Activated B cell treated with CpG ODN at 0.5 μM for 24 hours (primary cell): ENCODE measurements around the gene SNAI1. TPM values are rescaled to one million over a fixed set of nuclear protein-coding genes. Genes with fewer than 3 reads are reported as not detected.

ENCODE experiments used
- ATAC-seq: fragments of 200-7000 bp; cut with Tn5 transposase; one replicate; pipeline ENCODE4 v1.10.0; 2021; ENCODE audit warnings: low read depth, mild to moderate bottlenecking, moderate library complexity
- CTCF ChIA-PET: fragments of 350-600 bp; sonication (Branson Sonifier 250); formaldehyde crosslinking; loops from one replicate; lab custom pipeline; 2021; ENCODE audit warnings: antibody characterized with exemption; lab: Charles Lee
- POLR2A ChIA-PET: fragments of 350-600 bp; sonication (Branson Sonifier 250); formaldehyde crosslinking; loops from one replicate; lab custom pipeline; 2021; ENCODE audit warnings: antibody characterized with exemption; lab: Charles Lee
- DNase-seq: peaks from one replicate; pipeline ENCODE4 v3.0.0; 2022
- H3K27ac Mint-ChIP-seq: one replicate; pipeline ENCODE4 v1.8.0; 2020; ENCODE audit warnings: mixed read lengths
- H3K27me3 Mint-ChIP-seq: one replicate; pipeline ENCODE4 v1.8.0; 2021; ENCODE audit warnings: mixed read lengths
- H3K36me3 Mint-ChIP-seq: one replicate; pipeline ENCODE4 v1.8.0; 2021; ENCODE audit warnings: low read depth, mixed read lengths
- H3K4me1 Mint-ChIP-seq: one replicate; pipeline ENCODE4 v1.8.0; 2021; ENCODE audit warnings: mixed read lengths
- H3K4me3 Mint-ChIP-seq: one replicate; pipeline ENCODE4 v1.8.0; 2020; ENCODE audit warnings: mild to moderate bottlenecking, mixed read lengths
- H3K9me3 Mint-ChIP-seq: one replicate; pipeline ENCODE4 v1.8.0; 2020; ENCODE audit warnings: mixed read lengths
- intact Hi-C: fragments of 100-400 bp; cut with micrococcal nuclease; formaldehyde crosslinking; loops from one replicate; pipeline ENCODE4 v1.15.1; 2024
- total RNA-seq: library from RNA; stranded (reverse); gene quantifications from 2 replicates; pipeline ENCODE4 v1.2.3, GENCODE V29; 2022
- TF ChIP-seq, protein P1 (sequence below): fragments of 200-600 bp; IDR thresholded peaks from one replicate; pipeline ENCODE4 v1.8.0; 2022; ENCODE audit warnings: antibody characterized with exemption, mild to moderate bottlenecking

The SNAI1 gene
- total RNA-seq, 1 donor from 2014 or later: 0.67 TPM

DNA sequence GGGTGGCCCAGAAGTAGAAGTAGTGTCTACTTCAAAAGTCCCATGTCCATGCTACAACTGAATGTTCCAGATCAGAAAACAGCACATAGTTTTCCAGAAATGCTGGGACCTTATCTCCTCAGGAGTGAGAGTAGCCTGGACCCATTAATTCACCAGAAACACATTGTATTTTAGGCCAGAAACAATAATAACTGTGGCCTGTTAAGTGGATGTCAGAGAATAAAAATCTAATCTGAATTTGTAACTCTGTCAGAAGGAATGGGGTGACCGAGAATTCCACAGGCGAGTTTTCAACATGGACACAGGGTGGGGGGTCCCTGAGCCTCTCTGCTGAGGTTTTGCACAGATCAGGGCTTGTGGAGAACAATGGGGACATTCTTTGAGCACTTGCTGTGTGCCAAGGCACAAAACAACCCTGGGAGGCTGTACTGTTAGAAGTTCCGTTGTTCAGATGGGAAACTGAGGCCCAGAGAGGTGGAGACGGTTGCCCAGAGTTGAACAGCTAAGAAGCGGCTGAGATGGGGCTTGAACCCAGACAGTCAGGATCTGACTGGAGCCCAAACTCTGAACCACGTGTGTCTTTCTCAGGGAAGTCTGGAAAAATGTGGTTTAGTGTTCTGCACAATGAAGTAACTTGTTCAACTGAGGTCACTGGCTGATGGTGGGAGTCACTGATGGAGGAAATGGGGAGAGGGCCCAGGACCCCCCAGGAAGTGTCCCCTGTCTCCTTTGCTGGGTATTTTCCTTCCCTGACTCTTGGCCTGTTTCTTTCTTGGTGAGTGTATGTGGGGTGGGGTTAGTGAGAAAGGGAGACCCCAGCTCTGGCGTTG, 44.2 kb downstream of the SNAI1 start:
- intact Hi-C loops: no loop called here
- no peak overlapping the region for H3K4me3 Mint-ChIP-seq
- ChIA-PET POLR2A (no interaction called here), CTCF (no interaction called here)
- peaks cover 7% of the 10 kb centered on the region for H3K4me1 Mint-ChIP-seq
- ATAC-seq (no peak), DNase-seq (no peak)
- no peaks in the 10 kb centered on the region for H3K36me3 Mint-ChIP-seq
- no peaks in the 10 kb centered on the region for H3K27me3 Mint-ChIP-seq
- H3K27ac Mint-ChIP-seq: no peak overlapping the region
- H3K9me3 Mint-ChIP-seq: no peaks in the 10 kb centered on the region
- TF ChIP-seq, protein P1, sequence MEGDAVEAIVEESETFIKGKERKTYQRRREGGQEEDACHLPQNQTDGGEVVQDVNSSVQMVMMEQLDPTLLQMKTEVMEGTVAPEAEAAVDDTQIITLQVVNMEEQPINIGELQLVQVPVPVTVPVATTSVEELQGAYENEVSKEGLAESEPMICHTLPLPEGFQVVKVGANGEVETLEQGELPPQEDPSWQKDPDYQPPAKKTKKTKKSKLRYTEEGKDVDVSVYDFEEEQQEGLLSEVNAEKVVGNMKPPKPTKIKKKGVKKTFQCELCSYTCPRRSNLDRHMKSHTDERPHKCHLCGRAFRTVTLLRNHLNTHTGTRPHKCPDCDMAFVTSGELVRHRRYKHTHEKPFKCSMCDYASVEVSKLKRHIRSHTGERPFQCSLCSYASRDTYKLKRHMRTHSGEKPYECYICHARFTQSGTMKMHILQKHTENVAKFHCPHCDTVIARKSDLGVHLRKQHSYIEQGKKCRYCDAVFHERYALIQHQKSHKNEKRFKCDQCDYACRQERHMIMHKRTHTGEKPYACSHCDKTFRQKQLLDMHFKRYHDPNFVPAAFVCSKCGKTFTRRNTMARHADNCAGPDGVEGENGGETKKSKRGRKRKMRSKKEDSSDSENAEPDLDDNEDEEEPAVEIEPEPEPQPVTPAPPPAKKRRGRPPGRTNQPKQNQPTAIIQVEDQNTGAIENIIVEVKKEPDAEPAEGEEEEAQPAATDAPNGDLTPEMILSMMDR: no peak

DNA sequence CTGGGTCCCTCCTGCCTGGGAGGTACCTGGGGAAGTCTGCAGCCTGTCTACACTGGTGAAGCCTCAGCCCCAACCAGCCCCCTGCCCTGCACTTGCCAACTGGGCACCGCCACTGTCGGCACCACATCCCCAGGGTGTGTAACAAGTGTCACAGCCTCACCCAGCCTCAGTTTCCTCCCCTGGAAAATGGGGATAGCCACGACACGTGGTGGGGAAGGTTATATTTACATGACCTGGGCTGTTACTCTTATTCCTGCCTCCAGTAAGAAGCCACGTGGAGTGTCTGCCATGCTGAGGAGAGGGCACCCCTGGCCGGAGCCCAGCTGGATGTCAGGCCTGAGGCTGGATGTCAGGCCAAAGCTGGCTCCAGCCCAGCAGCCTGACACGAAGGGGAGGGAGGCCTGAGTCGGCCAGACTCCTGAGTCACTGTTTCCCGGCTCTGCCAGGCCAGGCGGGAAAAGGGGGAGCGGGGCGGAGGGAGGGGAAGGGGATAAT, 44.9 kb downstream of the SNAI1 start:
- Mint-ChIP-seq H3K4me3 (no peak overlapping the region), H3K36me3 (no peaks in the 10 kb centered on the region), H3K27ac (no peak overlapping the region), H3K4me1 (peaks cover 6% of the 10 kb centered on the region), H3K27me3 (no peaks in the 10 kb centered on the region), H3K9me3 (no peaks in the 10 kb centered on the region)
- POLR2A ChIA-PET: no interaction called here
- TF ChIP-seq, protein P1: no peak
- intact Hi-C loops: no loop called here
- CTCF ChIA-PET: no interaction called here
- DNase-seq (no peak), ATAC-seq (no peak)

DNA sequence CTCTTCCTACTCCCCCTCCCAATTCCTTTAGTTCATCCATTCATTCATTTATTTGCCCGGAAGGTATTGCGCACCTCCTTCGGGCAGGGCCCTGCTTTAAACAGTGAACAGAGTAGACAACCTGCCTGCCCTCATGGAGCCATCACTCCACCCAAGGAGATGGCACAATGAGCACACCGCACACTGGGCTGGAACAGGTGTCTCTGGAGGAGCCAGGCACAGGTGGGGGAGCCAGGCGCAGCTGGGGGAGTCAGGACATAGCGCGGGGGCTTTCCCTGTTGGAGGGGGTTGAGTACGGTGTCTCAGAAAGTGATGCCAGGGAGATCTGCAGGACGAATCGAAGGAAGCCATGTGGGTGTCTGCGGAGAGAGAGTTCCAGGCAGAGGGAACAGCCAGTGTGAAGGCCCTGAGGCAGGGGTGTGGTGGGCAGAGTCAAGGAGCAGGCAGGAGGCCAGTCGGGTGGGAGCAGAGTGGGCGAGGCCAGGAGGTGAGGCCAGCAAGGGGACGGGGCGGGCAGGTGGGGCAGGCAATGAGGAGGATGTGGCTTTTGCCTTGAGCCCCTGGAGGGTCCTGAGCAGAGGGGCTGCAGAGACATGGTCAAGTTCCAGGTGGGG, 46.4 kb downstream of the SNAI1 start:
- Mint-ChIP-seq H3K27me3 (no peaks in the 10 kb centered on the region), H3K27ac (no peak overlapping the region), H3K4me1 (no peaks in the 10 kb centered on the region), H3K9me3 (no peaks in the 10 kb centered on the region), H3K4me3 (no peak overlapping the region), H3K36me3 (no peaks in the 10 kb centered on the region)
- intact Hi-C loops: no loop called here
- TF ChIP-seq, protein P1: no peak
- DNase-seq (no peak), ATAC-seq (no peak)
- ChIA-PET POLR2A (no interaction called here), CTCF (no interaction called here)

DNA sequence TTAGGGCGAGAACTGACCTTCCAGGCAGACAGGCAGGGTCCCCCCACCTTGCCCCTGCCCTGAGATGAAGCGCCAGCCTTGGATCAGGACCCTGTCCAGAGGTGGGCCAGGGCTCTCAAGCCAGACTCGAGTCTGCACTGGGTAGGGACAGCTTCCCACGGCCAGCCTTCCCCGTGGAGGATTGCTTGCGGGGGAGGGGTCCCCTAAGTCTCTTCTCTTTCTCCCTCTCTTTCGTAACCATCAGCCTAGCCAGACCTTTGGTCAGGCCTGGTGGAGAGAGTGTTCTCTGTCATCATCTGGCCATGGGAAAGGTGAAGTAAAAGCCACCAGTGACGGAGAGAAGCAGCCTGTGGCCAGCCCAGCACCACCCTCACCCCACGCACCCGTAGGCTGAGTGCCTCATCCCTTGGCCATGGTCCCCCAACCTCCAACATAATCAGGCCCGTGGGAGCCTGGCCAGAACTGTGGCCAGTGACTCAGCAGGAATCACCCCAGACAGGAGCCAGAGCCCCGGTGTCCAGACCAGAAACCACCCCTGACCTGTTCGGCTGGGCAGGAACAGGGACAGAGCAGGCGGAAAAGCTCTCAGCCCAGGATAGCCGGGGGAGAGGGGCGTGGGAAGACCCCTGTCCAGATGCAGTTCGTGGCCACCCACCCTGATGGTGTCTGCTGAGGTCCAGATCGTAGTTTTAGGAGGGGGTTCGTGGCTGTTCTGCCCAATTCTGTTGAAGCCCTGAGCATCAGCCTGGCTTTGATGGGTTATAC, 47.1 kb downstream of the SNAI1 start:
- no peak overlapping the region for H3K27ac Mint-ChIP-seq
- H3K4me1 Mint-ChIP-seq: no peaks in the 10 kb centered on the region
- H3K9me3 Mint-ChIP-seq: no peaks in the 10 kb centered on the region
- no peak overlapping the region for H3K4me3 Mint-ChIP-seq
- no peak for DNase-seq
- TF ChIP-seq, protein P1: no peak
- POLR2A ChIA-PET: no interaction called here
- no peaks in the 10 kb centered on the region for H3K36me3 Mint-ChIP-seq
- no peak for ATAC-seq
- intact Hi-C loops: no loop called here
- no peaks in the 10 kb centered on the region for H3K27me3 Mint-ChIP-seq
- CTCF ChIA-PET: no interaction called here
